A549 (cell line): Measurements from ENCODE around the gene RIMS3. TPM values are rescaled to one million over a fixed set of nuclear protein-coding genes. Genes with fewer than 3 reads are reported as not detected.

Experiments used
- ATAC-seq, 2 experiments: fragments of 200-7000 bp in 1 of 2; fragments of >200 bp in 1 of 2; cut with Nextera tagmentation in 1 of 2; cut with Tn5 transposase in 1 of 2; 3 replicates each; pipeline versions ENCODE4 v1.8.0 to v1.9.1; 2018 to 2020; ENCODE audit warnings: mild to moderate bottlenecking in 1 of 2, moderate library complexity in 1 of 2
- CTCF ChIA-PET: fragments of 300-600 bp; sonication (Branson Sonifier 250); formaldehyde crosslinking; extraction: SDS; loops from one replicate; lab custom pipeline; 2021; ENCODE audit warnings: antibody characterized with exemption, inconsistent platforms; lab: Yijun Ruan, JAX
- POLR2A ChIA-PET: fragments of 350-600 bp; formaldehyde crosslinking; extraction: SDS; loops from one replicate; lab custom pipeline; 2021; ENCODE audit warnings: antibody characterized with exemption, inconsistent platforms; lab: Yijun Ruan, JAX
- DNase-seq, 2 experiments: peaks; one replicate each; pipeline versions ENCODE4 v3.0.0 to v3.0.0-alpha.2; 2011 to 2016; ENCODE audit warnings: low read depth in 1 of 2, low spot score in 1 of 2
- FAIRE-seq: peaks from 2 replicates; lab custom pipeline; 2011; peaks lifted over from hg19 to GRCh38; lab: Jason Lieb, UNC
- H3K27ac ChIP-seq, 2 experiments: fragments of >200 bp; sonication (Bioruptor Twin); formaldehyde crosslinking; 3 replicates each; pipeline ENCODE4 v1.5.1; 2016 to 2017
- H3K4me1 ChIP-seq: fragments of >200 bp; sonication (Bioruptor Twin); formaldehyde crosslinking; 3 replicates; pipeline ENCODE4 v1.6.1; 2016
- H3K4me2 ChIP-seq: fragments of >200 bp; sonication (Bioruptor Twin); formaldehyde crosslinking; 3 replicates; pipeline ENCODE4 v1.6.1; 2016
- H3K4me3 ChIP-seq: fragments of >200 bp; sonication (Bioruptor Twin); formaldehyde crosslinking; 3 replicates; pipeline ENCODE4 v1.5.1; 2016
- H3K9me3 ChIP-seq: fragments of >200 bp; sonication (Bioruptor Twin); formaldehyde crosslinking; 3 replicates; pipeline ENCODE4 v1.6.1; 2016
- BHLHE40 ChIP-seq: IDR thresholded peaks from 2 replicates; pipeline ENCODE4 v1.6.1; 2012; ENCODE audit warnings: low read depth, low read length, inconsistent platforms
- CBX2 ChIP-seq: fragments of 200-600 bp; sonication (generic); IDR thresholded peaks from 2 replicates; pipeline ENCODE4 v1.6.1; 2016; ENCODE audit warnings: low read depth, mild to moderate bottlenecking, borderline replicate concordance
- CEBPB ChIP-seq, 2 experiments: fragments of >200 bp in 1 of 2; sonication (Bioruptor Twin) in 1 of 2; formaldehyde crosslinking in 1 of 2; IDR thresholded peaks; 2 replicates each; pipeline ENCODE4 v1.6.1; 2012 to 2016
- CTCF ChIP-seq: fragments of >200 bp; sonication (Bioruptor Twin); formaldehyde crosslinking; IDR thresholded peaks from 3 replicates; pipeline ENCODE4 v1.5.1; 2016
- E2F6 ChIP-seq: IDR thresholded peaks from 2 replicates; pipeline ENCODE4 v1.6.1; 2012; ENCODE audit warnings: low read depth, borderline replicate concordance
- EHMT2 ChIP-seq: fragments of 200-600 bp; sonication (generic); IDR thresholded peaks from 2 replicates; pipeline ENCODE4 v1.6.1; 2016; ENCODE audit warnings: antibody characterized with exemption, low read depth, mild to moderate bottlenecking, moderate library complexity
- FOXS1 ChIP-seq: fragments of 250-450 bp; sonication (Bioruptor Pico); IDR thresholded peaks from 2 replicates; pipeline ENCODE4 v1.5.0; 2020; ENCODE audit warnings: mild to moderate bottlenecking, moderate library complexity
- HOXA7 ChIP-seq: fragments of 250-450 bp; sonication (Bioruptor Pico); IDR thresholded peaks from 2 replicates; pipeline ENCODE4 v1.5.0; 2020; ENCODE audit warnings: mild to moderate bottlenecking, moderate library complexity
- KDM1A ChIP-seq: fragments of 200-600 bp; sonication (generic); IDR thresholded peaks from 2 replicates; pipeline ENCODE4 v1.6.1; 2016; ENCODE audit warnings: low read depth, mild to moderate bottlenecking
- MAFK ChIP-seq: fragments of 450-650 bp; IDR thresholded peaks from 2 replicates; pipeline ENCODE4 v1.6.1; 2014; ENCODE audit not compliant: partially characterized antibody
- NFE2L2 ChIP-seq: fragments of 150-350 bp; conservative IDR thresholded peaks from 2 replicates; pipeline ENCODE4 v1.6.1; 2014; ENCODE audit warnings: low read length
- NR3C1 ChIP-seq: fragments of >200 bp; sonication (Bioruptor Twin); formaldehyde crosslinking; IDR thresholded peaks from 3 replicates; pipeline ENCODE4 v1.6.1; 2017
- REST ChIP-seq: fragments of 200-600 bp; sonication (generic); IDR thresholded peaks from 2 replicates; pipeline ENCODE4 v1.6.1; 2016; ENCODE audit warnings: antibody characterized with exemption, mild to moderate bottlenecking, moderate library complexity
- SMC3 ChIP-seq: fragments of >200 bp; sonication (Bioruptor Twin); formaldehyde crosslinking; IDR thresholded peaks from 3 replicates; pipeline ENCODE4 v1.6.1; 2018; ENCODE audit warnings: inconsistent platforms
- ZSCAN20 ChIP-seq: fragments of 250-450 bp; sonication (Bioruptor Pico); IDR thresholded peaks from 2 replicates; pipeline ENCODE4 v1.8.0; 2022; ENCODE audit warnings: mild to moderate bottlenecking, moderate library complexity
- WGBS: methylation state at CpG from one replicate; pipeline ENCODE4 v1.1.6; 2017; ENCODE audit errors: missing lambda C conversion rate; 5-methylcytosine and 5-hydroxymethylcytosine counted together
- polyA plus RNA-seq, 4 experiments: library from polyadenylated mRNA; depleted of rRNA in 3 of 4; stranded (reverse); fragments of >200 nt; fragmentation: RNase III in 1 of 4; extraction: RNeasy Plus Mini Kit Qiagen cat#74134 plus additional on column Dnase treatment in 1 of 4; gene quantifications; 2 replicates in 3 of 4; 3 replicates in 1 of 4; pipeline ENCODE4 v1.2.3, GENCODE V29; 2011 to 2017

RIMS3 gene
- polyA plus RNA-seq, 2 of the 4 experiments (the other 2 are of a cell fraction) = 1.5 to 1.9 TPM

GRCh38 chr1:40689737-40690136, 24.3 kb upstream of the RIMS3 start:
- CTCF ChIA-PET = interaction anchor here (1.4 to 2.3 kb wide), 2 partner anchors 21 to 24 kb away, joined by 3 to 7 read pairs; no protein-coding TSS in a partner anchor
- FAIRE-seq (no peak), DNase-seq (no peak), ATAC-seq (no peak)
- TF ChIP-seq CBX2 = no peak
- 46% methylated on average over 1 of the region's 1 CpG for WGBS
- Histone ChIP-seq H3K4me3 (no peak overlapping the region), H3K27ac (no peak overlapping the region), H3K4me1 (peaks cover 18% of the 10 kb centered on the region), H3K4me2 (no peak overlapping the region; the same call in 2 of the 3 replicates), H3K9me3 (no peaks in the 10 kb centered on the region)
- POLR2A ChIA-PET = interaction anchor here (0.6 kb wide), 1 partner anchor 30 kb away, joined by 3 read pairs; no protein-coding TSS in a partner anchor

- WGBS = 98% methylated on average over 6 of the region's 6 CpGs
- ATAC-seq (no peak), FAIRE-seq (no peak), DNase-seq (no peak)
- Histone ChIP-seq H3K9me3 (no peaks in the 10 kb centered on the region), H3K4me1 (peaks cover 6% of the 10 kb centered on the region; the same call in 1 of the 3 replicates), H3K27ac (no peak overlapping the region), H3K4me3 (no peak overlapping the region), H3K4me2 (no peak overlapping the region)
- ChIA-PET CTCF (interaction anchor here (2.3 kb wide), 1 partner anchor 18 kb away, joined by 7 read pairs; no protein-coding TSS in a partner anchor), POLR2A (no interaction called here)
- no peak for TF ChIP-seq FOXS1 (CRISPR knock-in tag)
- TF ChIP-seq ZSCAN20 (CRISPR knock-in tag) = no peak
- TF ChIP-seq BHLHE40 = no peak
Observed at GRCh38 chr1:40687661-40688060, 22.2 kb upstream of the RIMS3 start.

- POLR2A ChIA-PET = no interaction called here
- WGBS = 88% methylated on average over 7 of the region's 7 CpGs
- no peak for ATAC-seq
Observed at GRCh38 chr1:40687059-40687458, 21.6 kb upstream of the RIMS3 start.

GRCh38 chr1:40684669-40685068, 19.2 kb upstream of the RIMS3 start:
- FAIRE-seq = no peak
- no peak for ATAC-seq
- WGBS = 87% methylated on average over 2 of the region's 3 CpGs
- CTCF ChIA-PET = interaction anchor here (1.2 kb wide), 1 partner anchor 16 kb away, joined by 6 read pairs; no protein-coding TSS in a partner anchor
- no peak for DNase-seq
- no peak for TF ChIP-seq CEBPB (IDR thresholded peaks at IDR 0.05)
- TF ChIP-seq KDM1A = no peak
- TF ChIP-seq NR3C1 = no peak
- TF ChIP-seq EHMT2 = no peak
- TF ChIP-seq HOXA7 (CRISPR knock-in tag) = no peak
- no peak for TF ChIP-seq NFE2L2
- no peak for TF ChIP-seq E2F6
- TF ChIP-seq FOXS1 (CRISPR knock-in tag) = no peak
- Histone ChIP-seq H3K4me2 (no peak overlapping the region), H3K4me3 (no peak overlapping the region), H3K4me1 (no peaks in the 10 kb centered on the region), H3K27ac (no peak overlapping the region), H3K9me3 (no peaks in the 10 kb centered on the region)
- POLR2A ChIA-PET = no interaction called here

More at GRCh38 chr1:40687059-40687458, 21.6 kb upstream of the RIMS3 start:
- CTCF ChIA-PET = no interaction called here
- no peaks in the 10 kb centered on the region for H3K9me3 ChIP-seq
- H3K4me2 ChIP-seq = no peak overlapping the region
- H3K27ac ChIP-seq = no peak overlapping the region
- FAIRE-seq = no peak
- H3K4me3 ChIP-seq = no peak overlapping the region
- TF ChIP-seq MAFK (peak; percentile 17), SMC3 (no peak)
- no peak for DNase-seq
- H3K4me1 ChIP-seq = peaks cover 6% of the 10 kb centered on the region; the same call in 1 of the 3 replicates

GRCh38 chr1:40679165-40679953, 13.9 kb upstream of the RIMS3 start:
- TF ChIP-seq CTCF (no peak), REST (no peak), NFE2L2 (no peak)
- H3K4me3 ChIP-seq = no peak overlapping the region
- FAIRE-seq = no peak
- H3K4me2 ChIP-seq = no peak overlapping the region
- POLR2A ChIA-PET = interaction anchor here (1.5 kb wide), 1 partner anchor 12 kb away, joined by 4 read pairs; the partner anchor contains the start of gene NFYC
- no peak for DNase-seq
- no peaks in the 10 kb centered on the region for H3K9me3 ChIP-seq
- no peak overlapping the region for H3K27ac ChIP-seq
- ATAC-seq = no peak
- WGBS = 82% methylated on average over 2 of the region's 2 CpGs
- no peaks in the 10 kb centered on the region for H3K4me1 ChIP-seq
- CTCF ChIA-PET = interaction anchor here (1.1 to 1.8 kb wide), 2 partner anchors 10 to 14 kb away, joined by 3 to 10 read pairs; partner anchors contain the start of gene RIMS3
